Measurements from ENCODE around the gene APRT. TPM values are rescaled to one million over a fixed set of nuclear protein-coding genes. Genes with fewer than 3 reads are reported as not detected.
A peak's percentile ranks its signal among the peaks of the same experiment; 100 is the strongest.

Gene APRT, protein sequence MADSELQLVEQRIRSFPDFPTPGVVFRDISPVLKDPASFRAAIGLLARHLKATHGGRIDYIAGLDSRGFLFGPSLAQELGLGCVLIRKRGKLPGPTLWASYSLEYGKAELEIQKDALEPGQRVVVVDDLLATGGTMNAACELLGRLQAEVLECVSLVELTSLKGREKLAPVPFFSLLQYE
- 100 to 1,000 TPM in 3 of 8 experiments, 10 to 100 TPM in 5; 30.2 to 241 (median 65.9) TPM for total RNA-seq

DNA sequence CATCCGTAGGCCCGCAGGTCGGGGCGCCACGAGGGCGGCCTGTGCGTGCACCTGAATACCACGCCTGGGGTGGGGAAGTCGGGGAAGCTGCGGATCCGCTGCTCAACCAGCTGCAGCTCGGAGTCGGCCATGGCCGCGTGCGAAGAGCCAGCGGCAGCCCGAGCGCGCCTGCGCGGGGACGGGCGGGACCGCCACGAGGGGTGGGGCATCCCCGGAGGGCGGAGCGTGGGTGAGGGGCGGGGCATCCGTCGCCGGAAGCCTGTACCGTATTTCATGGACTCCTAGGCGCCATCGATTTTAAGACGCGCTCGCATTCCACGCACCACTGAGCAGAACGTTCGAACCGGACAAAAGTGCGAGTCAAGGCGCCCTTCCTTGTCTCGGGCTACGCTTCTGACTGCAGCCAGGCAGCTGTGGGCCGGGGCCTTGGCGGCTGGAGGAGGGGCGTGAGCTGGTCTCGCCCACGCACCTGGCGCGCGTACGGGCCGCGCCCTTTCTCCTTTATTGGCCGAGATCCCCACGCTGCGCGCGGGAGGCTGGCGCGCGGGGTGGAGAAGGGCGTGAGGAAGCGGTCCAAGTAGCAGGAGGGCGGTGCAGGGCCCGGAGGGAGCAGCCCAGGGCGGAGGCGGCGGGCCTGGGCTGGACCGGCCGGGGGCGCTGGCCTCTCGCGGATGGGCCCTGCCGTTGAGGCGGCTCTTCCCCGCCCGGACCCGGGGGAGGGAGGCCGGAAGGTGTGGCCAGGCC lies at the start of gene APRT:
TSS of gene APRT (minus strand) at position 160 of the 744 bp plus-strand sequence. CDS start at position 131, 29 bp downstream.
- Histone ChIP-seq H3K27ac (peak within 1 kb of the TSS; percentile 82 to 88), H3K4me1 (replicated peaks in 1 of 2) (peaks cover 9 to 21% of the 10 kb centered on the region in 2 donors), H3K4me3 (peak within 1 kb of the TSS; percentile 65 to 94 (median 76))
- ATAC-seq (replicated peaks in 6 of 8), result peak; percentile 62 to 83 (median 74)
- in situ Hi-C loops (cut with MboI; ENCODE audit: low pct_unique_long_range_greater_than_20kb in 2 of 9, low sequenced_read_pairs in 9 of 9, unreplicated experiment in 9 of 9), result loop anchor here in 1 of 9 experiments (25.0 kb wide), 1 partner anchor 350 kb away; the partner anchor contains the start of gene CDH15
- WGBS, 10 experiments, result 0% methylated on average over 1 of the region's 84 CpGs; no CpG with 5 or more reads in 8 of the 10 experiments

DNA sequence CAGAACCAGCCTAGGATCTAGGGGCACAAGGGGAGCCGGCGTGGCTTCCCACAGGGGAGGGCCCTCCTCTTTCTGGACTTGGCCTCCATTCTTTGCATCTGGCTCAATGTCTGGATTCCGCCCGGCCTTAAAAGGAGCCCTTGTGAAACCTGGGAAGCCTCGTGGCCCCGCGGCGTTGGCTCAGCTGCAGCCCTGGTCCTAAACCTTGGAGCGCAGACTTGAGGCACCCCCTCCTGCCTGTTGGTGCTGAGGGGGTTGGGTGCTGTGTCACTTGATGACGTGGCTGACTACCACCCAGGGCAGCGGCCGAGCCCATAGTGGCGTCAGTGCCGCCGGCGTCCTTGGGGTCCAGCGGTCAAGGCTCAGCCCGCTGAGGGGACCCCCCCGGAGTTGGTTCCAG lies 49.6 kb upstream of the APRT start:
- H3K4me3 ChIP-seq, result no peak overlapping the region
- no peak for ATAC-seq (replicated peaks in 6 of 8)
- H3K4me1 ChIP-seq (replicated peaks in 1 of 2), result peaks cover 4 to 6% of the 10 kb centered on the region in 2 donors
- no peak overlapping the region for H3K27ac ChIP-seq
- in situ Hi-C loops (cut with MboI; ENCODE audit: low pct_unique_long_range_greater_than_20kb in 2 of 9, low sequenced_read_pairs in 9 of 9, unreplicated experiment in 9 of 9), result no loop called here
- WGBS, 10 experiments, result 93% methylated on average over 3 of the region's 19 CpGs; no CpG with 5 or more reads in 9 of the 10 experiments

DNA sequence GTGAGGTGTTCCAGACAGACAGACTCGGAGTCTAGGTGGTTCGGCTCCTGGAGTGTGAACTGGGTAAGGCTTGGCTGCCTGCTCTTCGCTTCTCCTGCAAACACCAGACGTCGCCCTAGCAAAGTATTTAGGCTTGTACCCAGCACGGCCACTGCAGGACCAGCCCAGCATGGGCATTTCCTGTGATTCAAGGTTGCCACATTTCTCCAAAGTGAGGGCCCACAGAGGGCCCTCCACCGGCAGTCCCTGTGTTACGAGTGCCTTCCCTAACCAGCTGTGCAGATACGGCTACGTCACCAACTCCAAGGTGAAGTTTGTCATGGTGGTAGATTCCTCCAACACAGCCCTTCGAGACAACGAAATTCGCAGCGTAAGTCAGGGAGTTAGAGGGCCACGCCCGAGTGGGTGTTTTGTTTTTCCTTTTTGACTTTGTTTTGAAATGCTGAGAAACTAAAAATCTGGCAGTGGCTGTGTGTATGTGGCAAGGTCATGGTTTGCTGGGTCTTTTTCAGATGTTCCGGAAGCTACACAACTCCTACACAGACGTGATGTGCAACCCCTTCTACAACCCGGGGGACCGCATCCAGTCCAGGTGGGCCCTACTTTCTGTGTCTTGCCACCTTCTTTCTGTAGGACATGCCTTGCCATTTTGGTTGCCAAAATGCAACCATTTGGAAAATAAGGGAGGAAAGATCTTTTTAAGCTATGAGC lies 47.8 kb upstream of the APRT start:
- Histone ChIP-seq H3K4me1 (replicated peaks in 1 of 2) (peaks cover 11 to 17% of the 10 kb centered on the region in 2 donors), H3K27ac (no peak overlapping the region), H3K4me3 (no peak overlapping the region)
- no peak for ATAC-seq (replicated peaks in 6 of 8)
- in situ Hi-C loops (cut with MboI; ENCODE audit: low pct_unique_long_range_greater_than_20kb in 2 of 9, low sequenced_read_pairs in 9 of 9, unreplicated experiment in 9 of 9), result loop anchor here in 1 of 9 experiments (10.0 kb wide), 1 partner anchor 55 kb away; no protein-coding TSS in a partner anchor
- WGBS, 10 experiments, result 78 to 97% (median 95%) methylated on average over 6 to 18 of the region's 20 CpGs; no CpG with 5 or more reads in 6 of the 10 experiments

DNA sequence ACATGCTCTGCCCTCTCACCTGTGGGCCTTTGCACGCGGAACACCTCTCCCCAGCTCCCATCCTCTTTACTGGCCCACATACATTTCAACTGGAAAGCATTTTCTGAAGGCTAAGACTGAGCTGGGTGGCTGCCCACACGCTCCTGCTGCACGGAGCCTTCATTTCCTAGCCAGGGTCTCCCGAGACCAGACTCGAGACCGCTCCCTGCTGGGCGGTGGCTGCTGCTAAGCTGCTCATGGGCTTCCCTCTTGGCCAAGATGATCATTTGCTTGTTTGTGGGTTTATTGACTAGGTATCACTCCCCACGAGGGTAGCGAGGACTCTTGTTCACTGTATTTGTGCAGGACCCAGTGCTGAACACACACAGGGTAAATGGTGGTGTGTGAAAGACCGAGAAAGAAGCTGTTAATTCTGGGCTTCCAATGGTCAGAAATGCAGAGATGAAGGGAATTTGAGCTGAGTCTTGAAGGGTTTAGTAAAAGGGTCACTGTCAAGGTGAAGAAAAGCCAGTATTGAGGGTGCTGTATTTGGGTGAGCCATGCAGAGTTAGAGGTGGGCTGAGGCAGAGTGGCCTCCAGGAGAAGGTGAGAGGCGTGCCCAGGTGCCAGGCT lies 46.1 kb upstream of the APRT start:
- peak overlapping the region; percentile 61 to 79 (median 74) for H3K4me3 ChIP-seq
- 0 to 100% (median 8%) methylated on average over 1 to 9 of the region's 12 CpGs; no CpG with 5 or more reads in 2 of the 10 experiments for WGBS, 10 experiments
- peak; percentile 13 to 75 (median 35) for ATAC-seq (replicated peaks in 6 of 8)
- H3K4me1 ChIP-seq (replicated peaks in 1 of 2), result peaks cover 11 to 26% of the 10 kb centered on the region in 2 donors
- no peak overlapping the region for H3K27ac ChIP-seq
- in situ Hi-C loops (cut with MboI; ENCODE audit: low pct_unique_long_range_greater_than_20kb in 2 of 9, low sequenced_read_pairs in 9 of 9, unreplicated experiment in 9 of 9), result loop anchor here in 1 of 9 experiments (10.0 kb wide), 1 partner anchor 57 kb away; no protein-coding TSS in a partner anchor

DNA sequence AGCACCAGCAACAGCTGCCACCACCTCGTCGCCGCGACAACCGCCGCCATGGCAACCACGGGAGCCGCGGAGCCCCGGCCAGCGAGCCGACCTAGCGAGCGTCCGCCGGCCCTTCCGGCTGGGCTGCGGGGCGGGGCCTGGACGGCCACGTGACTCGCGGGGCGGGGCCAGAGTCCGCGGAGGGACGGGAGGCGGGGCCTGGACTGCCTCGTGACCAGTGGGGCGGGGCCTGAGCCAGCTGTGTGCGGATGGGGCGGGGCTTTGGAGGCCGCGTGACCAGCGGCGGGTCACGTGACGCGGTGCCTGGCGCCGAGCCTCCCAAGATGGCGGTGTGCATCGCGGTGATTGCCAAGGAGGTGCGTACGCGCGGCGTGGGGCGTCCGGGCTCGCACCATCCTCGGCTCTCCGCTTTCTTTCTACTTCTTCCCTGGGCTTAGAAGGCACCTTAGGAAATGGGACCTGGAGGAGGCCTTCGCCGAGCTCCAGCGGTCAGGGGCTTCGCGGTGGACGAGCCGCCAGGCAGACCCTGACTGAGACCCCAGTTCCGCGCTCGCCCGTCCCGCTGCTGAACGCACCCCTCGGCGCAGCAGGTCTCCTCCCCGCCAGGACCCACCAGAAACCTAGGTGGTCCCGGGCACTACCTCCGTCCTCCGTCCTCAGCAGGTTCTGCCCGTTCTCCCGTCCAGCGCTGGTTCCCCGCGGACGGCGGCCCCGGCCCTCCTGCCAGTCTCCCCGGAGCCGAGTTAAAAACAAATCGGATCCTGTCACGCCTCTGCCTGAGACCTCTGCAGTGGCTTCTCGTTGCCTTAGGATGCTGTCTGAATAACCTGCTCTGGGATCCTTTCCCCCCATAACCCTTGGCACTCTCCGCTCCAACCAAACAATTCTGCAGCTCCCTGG lies 45.4 kb upstream of the APRT start, which contains the start of the genes GALNS and TRAPPC2L:
TSS of gene GALNS (minus strand) at position 120 of the 900 bp plus-strand sequence. CDS start at position 50, 70 bp downstream.
TSS of gene TRAPPC2L (plus strand) at position 300 of the 900 bp plus-strand sequence. CDS start at position 324, 24 bp downstream.
- peak within 1 kb of the TSS; percentile 61 to 79 (median 74) for H3K4me3 ChIP-seq
- in situ Hi-C loops (cut with MboI; ENCODE audit: low pct_unique_long_range_greater_than_20kb in 2 of 9, low sequenced_read_pairs in 9 of 9, unreplicated experiment in 9 of 9), result loop anchor here in 1 of 9 experiments (10.0 kb wide), 1 partner anchor 58 kb away; no protein-coding TSS in a partner anchor
- peak within 1 kb of the TSS in 1 of 2 donors; percentile 73 for H3K27ac ChIP-seq
- peaks cover 11 to 29% of the 10 kb centered on the region in 2 donors for H3K4me1 ChIP-seq (replicated peaks in 1 of 2)
- WGBS, 10 experiments, result 4 to 6% methylated on average over 2 to 13 of the region's 87 CpGs; no CpG with 5 or more reads in 8 of the 10 experiments
- ATAC-seq (replicated peaks in 6 of 8), result peak; percentile 72 to 93 (median 88)

DNA sequence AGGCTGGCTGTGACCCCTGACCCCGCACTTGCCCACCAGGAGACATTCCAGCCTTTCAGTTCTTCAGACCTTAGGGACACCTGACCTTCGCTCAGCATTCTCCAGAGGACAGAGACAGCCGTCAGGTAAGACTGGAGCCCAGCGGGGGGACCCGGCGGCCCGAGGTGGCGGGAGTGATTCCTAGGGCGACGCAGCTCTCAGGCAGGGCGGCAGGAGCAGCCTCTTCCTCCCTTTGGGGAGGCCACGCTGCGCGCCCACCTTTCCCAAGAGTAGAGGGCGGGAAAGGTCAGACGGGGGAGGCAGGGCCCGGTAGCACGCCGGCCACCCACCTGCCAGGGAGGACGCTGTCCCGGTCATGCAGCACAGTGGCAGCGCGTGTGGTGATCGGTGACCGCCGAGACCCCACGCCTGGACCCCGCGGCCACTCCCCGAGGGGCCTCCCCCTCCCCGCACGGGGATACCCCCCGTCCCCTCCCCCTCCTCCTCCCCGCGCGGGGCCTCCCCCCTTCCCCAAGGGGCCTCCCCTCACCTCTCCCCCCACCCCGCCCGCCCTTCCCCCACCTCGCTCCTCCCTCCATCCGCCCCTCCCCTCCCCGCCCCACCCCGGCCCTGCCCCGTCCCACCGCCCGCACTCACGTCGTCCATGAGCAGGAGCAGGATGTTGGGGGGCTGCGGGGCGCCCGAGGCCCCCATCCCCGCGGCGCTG lies 44.5 kb upstream of the APRT start:
- 27 to 40% methylated on average over 3 to 7 of the region's 53 CpGs; no CpG with 5 or more reads in 8 of the 10 experiments for WGBS, 10 experiments
- ATAC-seq (replicated peaks in 6 of 8), result peak in 7 of 8 experiments; percentile 4 to 62 (median 56)
- in situ Hi-C loops (cut with MboI; ENCODE audit: low pct_unique_long_range_greater_than_20kb in 2 of 9, low sequenced_read_pairs in 9 of 9, unreplicated experiment in 9 of 9), result loop anchor here in 1 of 9 experiments (10.0 kb wide), 1 partner anchor 59 kb away; no protein-coding TSS in a partner anchor
- Histone ChIP-seq H3K4me3 (peak overlapping the region; percentile 34 to 79 (median 74)), H3K27ac (peak overlapping the region in 1 of 2 donors; percentile 57), H3K4me1 (replicated peaks in 1 of 2) (peaks cover 11 to 29% of the 10 kb centered on the region in 2 donors)

DNA sequence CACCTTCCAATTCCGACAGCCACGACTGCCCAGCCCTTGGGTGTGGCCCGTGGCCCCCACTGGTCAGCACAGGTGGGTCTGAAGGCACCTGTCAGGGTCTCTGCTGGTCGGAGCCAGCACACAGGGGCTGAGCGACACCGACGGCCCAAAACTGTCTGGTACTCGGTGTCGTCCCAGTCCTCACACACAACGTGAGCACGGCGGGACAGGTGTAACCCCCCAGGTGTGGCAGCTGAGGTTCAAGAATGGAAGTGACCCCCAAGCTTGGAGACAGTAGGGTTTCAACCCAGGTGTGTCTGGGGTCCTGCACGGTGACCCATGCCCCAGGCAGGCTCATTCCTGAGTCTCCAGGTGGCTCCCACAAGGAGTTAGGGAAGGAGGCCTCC lies 44.0 kb upstream of the APRT start:
- 79 to 95% (median 86%) methylated on average over 1 to 7 of the region's 13 CpGs; no CpG with 5 or more reads in 3 of the 10 experiments for WGBS, 10 experiments
- Histone ChIP-seq H3K27ac (peak overlapping the region in 1 of 2 donors; percentile 57), H3K4me3 (peak overlapping the region; percentile 34 to 79 (median 74)), H3K4me1 (replicated peaks in 1 of 2) (peaks cover 11 to 29% of the 10 kb centered on the region in 2 donors)
- in situ Hi-C loops (cut with MboI; ENCODE audit: low pct_unique_long_range_greater_than_20kb in 2 of 9, low sequenced_read_pairs in 9 of 9, unreplicated experiment in 9 of 9), result loop anchor here in 1 of 9 experiments (10.0 kb wide), 1 partner anchor 59 kb away; no protein-coding TSS in a partner anchor
- ATAC-seq (replicated peaks in 6 of 8), result no peak

DNA sequence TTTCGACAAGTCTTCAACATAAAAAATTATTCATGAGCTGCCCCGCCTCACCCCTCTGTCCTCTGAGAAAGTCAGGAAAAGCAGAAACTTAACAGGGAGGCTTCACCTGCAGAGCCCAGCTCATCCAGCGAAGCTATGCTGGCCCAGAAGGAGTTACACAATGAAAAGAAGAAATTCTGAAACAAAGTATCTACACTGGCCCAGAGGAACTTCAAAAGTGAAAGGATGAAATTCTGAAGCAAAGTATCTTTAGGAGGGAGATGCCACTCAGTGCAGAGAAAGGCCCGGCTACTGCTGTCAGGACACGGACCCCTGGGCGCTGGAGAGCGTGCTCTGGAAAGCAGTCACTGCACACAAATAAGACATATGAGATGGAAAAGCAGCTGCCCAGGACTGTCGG lies 43.4 kb upstream of the APRT start:
- no peak overlapping the region for H3K4me3 ChIP-seq
- H3K4me1 ChIP-seq (replicated peaks in 1 of 2), result peaks cover 11 to 29% of the 10 kb centered on the region in 2 donors
- no peak for ATAC-seq (replicated peaks in 6 of 8)
- in situ Hi-C loops (cut with MboI; ENCODE audit: low pct_unique_long_range_greater_than_20kb in 2 of 9, low sequenced_read_pairs in 9 of 9, unreplicated experiment in 9 of 9), result loop anchor here in 1 of 9 experiments (10.0 kb wide), 1 partner anchor 60 kb away; no protein-coding TSS in a partner anchor
- WGBS, 10 experiments, result 33 to 100% (median 85%) methylated on average over 2 to 6 of the region's 8 CpGs; no CpG with 5 or more reads in 2 of the 10 experiments
- no peak overlapping the region for H3K27ac ChIP-seq

DNA sequence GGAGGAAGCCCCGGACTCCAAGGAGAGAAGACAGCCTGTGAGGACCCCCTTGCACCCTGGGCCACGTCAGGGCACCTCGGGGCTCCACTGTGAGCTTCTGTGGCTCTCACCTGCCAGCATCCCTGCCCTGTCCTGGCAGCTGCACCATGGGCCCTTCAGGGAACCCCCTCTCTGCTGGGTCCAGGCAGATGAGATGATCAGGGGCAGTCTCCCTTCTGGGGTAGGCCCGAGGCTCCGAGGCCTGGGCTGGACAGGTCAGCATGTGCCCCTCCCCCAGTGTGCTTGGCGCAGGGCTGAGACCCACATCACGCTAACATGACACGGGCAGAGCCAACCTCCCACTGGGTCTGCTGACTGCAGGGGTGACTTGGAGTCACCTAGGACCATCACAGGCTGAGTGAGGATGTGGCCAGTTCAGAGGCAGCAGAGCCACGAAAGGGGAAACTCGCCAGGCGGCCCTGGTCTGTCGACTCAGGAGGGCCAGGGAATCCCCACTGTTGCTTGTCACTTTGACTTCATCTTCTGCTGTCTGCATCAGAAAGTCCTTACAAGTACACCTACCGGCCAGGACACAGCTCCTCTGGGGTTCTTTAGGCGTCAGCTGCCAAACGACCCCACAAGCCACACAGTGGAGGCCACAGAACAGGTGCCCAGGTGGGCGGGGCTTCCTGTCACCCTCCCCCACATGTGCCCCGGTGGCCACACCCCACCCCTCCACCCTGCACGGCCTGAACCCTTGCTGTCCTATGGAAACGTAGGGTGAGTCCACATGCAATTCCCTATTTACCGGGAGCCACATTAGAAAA lies 42.8 kb upstream of the APRT start:
- peaks cover 11 to 29% of the 10 kb centered on the region in 2 donors for H3K4me1 ChIP-seq (replicated peaks in 1 of 2)
- H3K4me3 ChIP-seq, result no peak overlapping the region
- H3K27ac ChIP-seq, result no peak overlapping the region
- 0 to 100% (median 86%) methylated on average over 1 to 10 of the region's 20 CpGs; no CpG with 5 or more reads in 4 of the 10 experiments for whole genome bisulfite sequencing, 10 experiments
- in situ Hi-C loops (cut with MboI; ENCODE audit: low pct_unique_long_range_greater_than_20kb in 2 of 9, low sequenced_read_pairs in 9 of 9, unreplicated experiment in 9 of 9), result loop anchor here in 1 of 9 experiments (10.0 kb wide), 1 partner anchor 60 kb away; no protein-coding TSS in a partner anchor
- ATAC-seq (replicated peaks in 6 of 8), result no peak
